Activated naive CD4-positive, alpha-beta T cell treated with anti-CD3 and anti-CD28 coated beads, Interleukin-2, amount 50 U/mL, for 24 hours (primary cell): ENCODE data around the gene IL20.

Experiments used
- H3K27ac Mint-ChIP-seq: one replicate; pipeline ENCODE4 v1.8.0; 2021; ENCODE audit warnings: mild to moderate bottlenecking, mixed read lengths
- H3K27me3 Mint-ChIP-seq: one replicate; pipeline ENCODE4 v1.8.0; 2021; ENCODE audit warnings: mixed read lengths
- H3K36me3 Mint-ChIP-seq: one replicate; pipeline ENCODE4 v1.8.0; 2021; ENCODE audit warnings: mixed read lengths
- H3K4me1 Mint-ChIP-seq: one replicate; pipeline ENCODE4 v1.8.0; 2021; ENCODE audit warnings: mixed read lengths
- H3K4me3 Mint-ChIP-seq: one replicate; pipeline ENCODE4 v1.8.0; 2021; ENCODE audit warnings: mild to moderate bottlenecking, mixed read lengths
- H3K9me3 Mint-ChIP-seq: one replicate; pipeline ENCODE4 v1.8.0; 2021; ENCODE audit warnings: mixed read lengths

IL20 gene

GRCh38 chr1:206915030-206915735, 49.8 kb downstream of the IL20 start:
- Mint-ChIP-seq H3K4me1 (peaks cover 87% of the 10 kb centered on the region), H3K9me3 (no peaks in the 10 kb centered on the region), H3K36me3 (peaks cover 12% of the 10 kb centered on the region), H3K4me3 (no peak overlapping the region), H3K27me3 (no peaks in the 10 kb centered on the region), H3K27ac (peak overlapping the region; percentile 96)

GRCh38 chr1:206916000-206916709, 50.7 kb downstream of the IL20 start:
- H3K36me3 Mint-ChIP-seq = peaks cover 12% of the 10 kb centered on the region
- peak overlapping the region; percentile 96 for H3K27ac Mint-ChIP-seq
- H3K4me3 Mint-ChIP-seq = no peak overlapping the region
- no peaks in the 10 kb centered on the region for H3K27me3 Mint-ChIP-seq
- no peaks in the 10 kb centered on the region for H3K9me3 Mint-ChIP-seq
- peaks cover 87% of the 10 kb centered on the region for H3K4me1 Mint-ChIP-seq

GRCh38 chr1:206918076-206918475, 52.7 kb downstream of the IL20 start:
- Mint-ChIP-seq H3K27me3 (no peaks in the 10 kb centered on the region), H3K4me1 (peaks cover 72% of the 10 kb centered on the region), H3K9me3 (no peaks in the 10 kb centered on the region), H3K27ac (peak overlapping the region; percentile 96), H3K36me3 (peaks cover 10% of the 10 kb centered on the region), H3K4me3 (no peak overlapping the region)
